Ishikawa (cell line): Measurements from ENCODE around the gene IGFBP7.

Experiments used
- CEBPB ChIP-seq: IDR thresholded peaks from 2 replicates; pipeline ENCODE4 v1.6.1; 2012
- EP300 ChIP-seq: IDR thresholded peaks from 2 replicates; pipeline ENCODE4 v1.6.1; 2012; ENCODE audit warnings: borderline replicate concordance
- NFIC ChIP-seq: IDR thresholded peaks from 2 replicates; pipeline ENCODE4 v1.6.1; 2012
- RAD21 ChIP-seq: IDR thresholded peaks from 2 replicates; pipeline ENCODE4 v1.6.1; 2012; ENCODE audit warnings: low read depth
- TAF1 ChIP-seq: IDR thresholded peaks from 2 replicates; pipeline ENCODE4 v1.6.1; 2012; ENCODE audit warnings: low read depth, mild to moderate bottlenecking

DNA sequence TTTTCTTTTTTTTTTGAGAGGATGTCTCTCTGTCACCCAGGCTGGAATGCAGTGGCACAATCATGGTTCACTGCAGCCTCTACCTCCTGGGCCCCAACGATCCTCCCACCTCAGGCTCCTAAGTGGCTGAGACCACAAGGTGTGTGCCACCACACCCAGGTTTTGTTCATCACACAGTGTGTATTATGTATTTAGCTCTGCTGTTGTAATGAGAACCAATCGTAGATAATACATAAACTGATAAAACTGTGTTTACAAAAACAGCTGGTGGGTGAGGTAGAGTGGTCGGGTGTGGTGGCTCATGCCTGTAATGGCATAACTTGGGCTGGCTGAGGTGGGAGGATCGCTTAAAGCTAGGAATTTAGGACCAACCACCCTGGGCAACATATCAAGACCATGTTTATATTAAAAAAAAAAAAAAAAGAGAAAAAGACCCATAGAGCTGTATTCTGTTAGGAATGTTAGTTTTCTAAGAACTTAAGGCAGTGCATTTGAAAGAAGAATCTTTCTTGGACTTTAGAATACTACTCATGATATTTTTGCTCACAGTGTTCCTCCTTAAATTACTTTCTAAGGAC lies 96.6 kb downstream of the IGFBP7 start:
- no peak for TF ChIP-seq NFIC
- TF ChIP-seq EP300: no peak
- TF ChIP-seq TAF1: no peak
- no peak for TF ChIP-seq CEBPB
- no peak for TF ChIP-seq RAD21
